ENCODE data around the gene NAA50. TPM values are rescaled to one million over a fixed set of nuclear protein-coding genes. Genes with fewer than 3 reads are reported as not detected.

NAA50 gene
- total and polyA plus RNA-seq, 10 of the 15 experiments (the other 5 are each of a cell fraction or from before 2014, with no cell fraction given), result 31.7 to 205 (median 110) TPM

DNA sequence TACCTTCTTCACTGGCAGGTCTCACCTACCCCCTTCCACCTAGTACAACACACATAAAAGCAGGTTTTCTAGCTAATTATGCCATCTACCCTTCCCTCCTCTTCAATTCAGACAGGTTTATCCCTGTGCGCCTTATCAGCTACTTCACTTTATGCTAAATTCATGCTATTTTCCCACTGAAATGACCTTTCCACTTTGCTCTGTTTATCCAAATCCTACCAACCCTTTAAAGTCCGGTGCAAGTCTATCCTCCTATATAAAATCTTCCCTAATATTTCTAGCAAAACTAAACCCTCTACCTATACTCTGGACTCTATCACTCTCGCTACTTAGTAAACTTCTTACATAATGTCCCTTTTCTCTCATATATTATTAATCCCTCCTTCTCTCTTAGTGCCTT lies 55.6 kb downstream of the NAA50 start (continued):
- TF ChIP-seq RUNX3 (IDR thresholded peaks at IDR 0.05; ENCODE audit: low read length) (no peak), ATF7 (IDR thresholded peaks at IDR 0.05; ENCODE audit: low read depth) (no peak), TARDBP (IDR thresholded peaks at IDR 0.05; ENCODE audit: borderline replicate concordance) (no peak), SIN3A (IDR thresholded peaks at IDR 0.05; ENCODE audit: low read depth, low read length) (no peak)
- TF ChIP-seq, protein P1, sequence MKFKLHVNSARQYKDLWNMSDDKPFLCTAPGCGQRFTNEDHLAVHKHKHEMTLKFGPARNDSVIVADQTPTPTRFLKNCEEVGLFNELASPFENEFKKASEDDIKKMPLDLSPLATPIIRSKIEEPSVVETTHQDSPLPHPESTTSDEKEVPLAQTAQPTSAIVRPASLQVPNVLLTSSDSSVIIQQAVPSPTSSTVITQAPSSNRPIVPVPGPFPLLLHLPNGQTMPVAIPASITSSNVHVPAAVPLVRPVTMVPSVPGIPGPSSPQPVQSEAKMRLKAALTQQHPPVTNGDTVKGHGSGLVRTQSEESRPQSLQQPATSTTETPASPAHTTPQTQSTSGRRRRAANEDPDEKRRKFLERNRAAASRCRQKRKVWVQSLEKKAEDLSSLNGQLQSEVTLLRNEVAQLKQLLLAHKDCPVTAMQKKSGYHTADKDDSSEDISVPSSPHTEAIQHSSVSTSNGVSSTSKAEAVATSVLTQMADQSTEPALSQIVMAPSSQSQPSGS (IDR thresholded peaks at IDR 0.05; ENCODE audit: low read length), result no peak

DNA sequence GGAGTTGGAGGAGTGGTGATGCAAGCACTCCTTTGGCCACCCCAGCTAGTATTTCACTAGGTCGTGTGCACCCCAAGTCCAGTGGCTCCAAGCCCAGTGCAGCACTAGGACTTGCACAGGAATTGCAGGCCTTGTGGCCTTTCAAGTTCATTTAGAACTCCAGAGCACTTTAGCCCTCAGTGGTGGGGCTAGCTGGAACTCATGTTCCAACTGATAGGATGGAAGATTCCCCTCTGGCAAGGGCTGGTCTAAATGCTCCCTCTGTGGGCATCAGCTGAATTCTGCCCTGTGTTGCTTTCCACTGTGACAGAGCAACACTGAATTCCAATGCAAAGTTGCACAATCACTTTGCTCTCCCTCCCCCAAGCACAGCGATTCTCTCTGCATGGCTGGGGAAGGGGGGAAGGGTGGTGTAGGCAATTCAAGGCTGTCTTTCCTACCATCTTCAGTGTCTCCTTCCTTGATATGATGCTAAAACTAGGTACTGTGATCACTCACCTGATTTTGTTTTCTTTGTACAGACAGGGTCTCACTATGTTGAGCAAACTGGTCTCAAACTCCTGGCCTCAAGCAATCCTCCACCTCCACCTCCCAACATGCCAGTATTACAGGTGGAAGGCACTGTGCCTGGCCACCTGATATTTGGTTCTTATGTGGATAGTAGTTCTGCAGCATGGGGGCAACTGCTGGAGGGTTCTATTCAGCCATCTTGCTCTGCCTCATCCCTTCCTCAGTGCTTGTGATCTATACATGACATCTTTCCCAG lies 59.9 kb downstream of the NAA50 start:
- RAD21 ChIA-PET (ENCODE audit: unreplicated experiment), result no interaction called here
- H3K9ac ChIP-seq (ENCODE audit: control insufficient read depth, insufficient read depth, low read length), result no peak overlapping the region
- no peak for FAIRE-seq
- no peaks in the 10 kb centered on the region for H4K20me1 ChIP-seq (ENCODE audit: control insufficient read depth, insufficient read depth)
- H3K9me3 ChIP-seq (replicated peaks; ENCODE audit: control insufficient read depth, insufficient read depth, low read length), result peaks cover 2% of the 10 kb centered on the region; the same call in 2 of the 3 replicates
- no peak for ATAC-seq
- no peak overlapping the region for H3K4me2 ChIP-seq (ENCODE audit: control insufficient read depth, insufficient read depth)
- no peaks in the 10 kb centered on the region for H3K36me3 ChIP-seq (ENCODE audit: control insufficient read depth in 2 of 2, insufficient read depth in 2 of 2, low read length in 1 of 2)
- CTCF ChIA-PET, result no interaction called here
- no peak overlapping the region for H2AFZ ChIP-seq (ENCODE audit: control insufficient read depth, low read depth, low read length)
- no peaks in the 10 kb centered on the region for H3K4me1 ChIP-seq (ENCODE audit: control insufficient read depth, insufficient read depth, low read length)
- no peak for DNase-seq (ENCODE audit: low read depth, low spot score)
- H3K79me2 ChIP-seq (ENCODE audit: control insufficient read depth, insufficient read depth, low read length), result no peaks in the 10 kb centered on the region
- no TSS peak for BruUV-seq (replicated peaks)
- WGBS (ENCODE audit: insufficient coverage, insufficient replicate concordance, low lambda C conversion rate, missing lambda C conversion rate), result 100% methylated on average over 2 of the region's 2 CpGs
- intact Hi-C loops (cut with micrococcal nuclease; ENCODE audit: unreplicated experiment) (no loop called here), in situ Hi-C loops (cut with MboI) (no loop called here)
- SMC1A ChIA-PET (ENCODE audit: uncharacterized antibody, unreplicated experiment), result interaction anchor here (1.1 to 1.5 kb wide), 2 partner anchors 8 to 54 kb away, joined by 3 to 4 read pairs; no protein-coding TSS in a partner anchor
- H3K27me3 ChIP-seq (replicated peaks in 1 of 2; ENCODE audit: control insufficient read depth in 2 of 2, insufficient read depth in 2 of 2, low read length in 1 of 2), result no peaks in the 10 kb centered on the region
- no peak overlapping the region for H3K4me3 ChIP-seq
- H3K27ac ChIP-seq (ENCODE audit: control insufficient read depth, insufficient read depth), result no peak overlapping the region
- TF ChIP-seq NBN (IDR thresholded peaks at IDR 0.05) (no peak), BHLHE40 (IDR thresholded peaks at IDR 0.05; ENCODE audit: borderline replicate concordance in 1 of 2, low read depth in 2 of 2, low read length in 1 of 2) (no peak), IRF4 (IDR thresholded peaks at IDR 0.05; ENCODE audit: low read depth, low read length) (no peak), HDAC6 (IDR thresholded peaks at IDR 0.05; ENCODE audit: unreplicated experiment) (no peak), ZNF274 (IDR thresholded peaks at IDR 0.05; ENCODE audit: insufficient read depth, insufficient read length) (no peak), MYC (IDR thresholded peaks at IDR 0.05; ENCODE audit: insufficient read depth, insufficient read length, insufficient replicate concordance, low read length, severe bottlenecking) (no peak), KDM1A (IDR thresholded peaks at IDR 0.05; ENCODE audit: borderline replicate concordance) (no peak), CREM (IDR thresholded peaks at IDR 0.05; ENCODE audit: low read depth) (no peak), EP300 (IDR thresholded peaks at IDR 0.05; ENCODE audit: borderline replicate concordance in 1 of 2, control insufficient read depth in 1 of 2, low read depth in 2 of 2, low read length in 2 of 2) (no peak), HDGF (IDR thresholded peaks at IDR 0.05) (no peak), TCF12 (IDR thresholded peaks at IDR 0.05; ENCODE audit: low read depth, low read length) (no peak), NFYA (IDR thresholded peaks at IDR 0.05; ENCODE audit: borderline replicate concordance, low read depth, low read length) (no peak), PAX5 (IDR thresholded peaks at IDR 0.05; ENCODE audit: borderline replicate concordance, low read depth, low read length) (no peak), NR2C2 (IDR thresholded peaks at IDR 0.05; ENCODE audit: borderline replicate concordance, control insufficient read depth, insufficient read length, low read depth) (no peak)
- POLR2A ChIA-PET, result interaction anchor here (0.5 to 1.5 kb wide), 2 partner anchors 10 to 171 kb away, joined by 3 read pairs; partner anchors contain the start of gene USF3

Measured in GM12878 (cell line).